Activated T-cell treated with anti-CD3 and anti-CD28 coated beads, Interleukin-2, amount 50 U/mL, for 48 hours (primary cell): ENCODE data around the gene EIF4ENIF1.
"Not testable (repeated sequence)": the region's sequence is repeated elsewhere in the genome, so short reads cannot be mapped to it uniquely, and the experiment has no call there.

Experiments used
- DNase-seq, 2 experiments: peaks; one replicate each; pipeline ENCODE4 v3.0.0-alpha.2; 2020

Gene EIF4ENIF1

DNA sequence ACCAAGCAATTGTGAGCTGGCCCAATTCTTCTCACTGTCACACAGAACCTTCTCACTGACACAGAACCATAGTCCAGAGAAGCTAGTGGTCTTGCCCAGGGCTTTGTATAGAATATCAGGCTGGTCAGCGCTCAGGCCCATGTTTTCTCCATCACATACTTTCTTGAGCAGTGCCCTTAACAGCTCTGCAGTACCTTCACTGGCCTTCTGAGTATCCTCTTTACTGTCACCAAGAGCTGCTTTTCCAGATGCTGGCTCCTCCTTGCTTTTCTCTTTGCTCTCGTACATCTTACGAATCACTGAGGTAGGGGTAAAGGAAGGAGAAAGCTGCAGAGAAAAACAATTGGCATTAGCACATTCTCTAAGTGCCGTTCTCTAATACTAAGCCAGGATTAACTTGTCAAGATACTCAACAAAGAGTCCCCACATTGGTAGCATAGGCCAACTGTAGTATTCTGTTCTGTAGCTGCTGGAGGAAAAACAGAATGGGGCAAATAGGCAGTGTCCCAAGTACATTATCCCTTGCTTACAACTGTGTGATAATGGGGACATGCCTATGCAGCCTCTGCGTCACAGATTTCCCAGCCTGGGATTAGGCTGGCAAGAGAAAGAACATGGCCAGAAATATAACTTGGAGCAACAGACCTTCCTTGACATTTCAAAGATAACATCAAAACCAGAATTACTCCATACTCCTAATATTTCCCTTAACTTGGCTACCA lies 46.7 kb downstream of the EIF4ENIF1 start:
- no peak for DNase-seq

DNA sequence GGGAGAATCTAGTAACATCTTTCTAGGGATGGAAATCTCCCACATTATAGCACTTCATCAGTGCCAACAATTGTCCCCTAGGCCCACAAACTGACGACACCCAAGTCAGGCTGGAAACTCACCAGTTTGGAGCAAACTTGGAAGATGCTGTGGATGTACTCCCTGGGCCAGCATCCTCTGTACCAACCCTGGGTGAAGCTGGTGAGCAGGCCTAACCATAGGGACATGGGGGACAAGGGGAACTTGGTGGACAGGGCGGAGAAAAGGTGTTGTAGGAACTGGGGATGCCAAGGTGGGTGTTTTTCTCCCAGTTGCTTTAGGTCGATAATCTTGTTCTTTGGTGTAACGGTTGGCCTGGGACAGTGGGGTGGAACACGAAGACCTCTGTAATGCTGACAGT lies 48.0 kb downstream of the EIF4ENIF1 start:
- DNase-seq, result no peak

- no peak for DNase-seq
These were observed 49.0 kb downstream of the EIF4ENIF1 start for GRCh38 chr22:31440681-31441080.

GRCh38 chr22:31439808-31440207 lies 49.8 kb downstream of the EIF4ENIF1 start:
- no peak for DNase-seq

DNA sequence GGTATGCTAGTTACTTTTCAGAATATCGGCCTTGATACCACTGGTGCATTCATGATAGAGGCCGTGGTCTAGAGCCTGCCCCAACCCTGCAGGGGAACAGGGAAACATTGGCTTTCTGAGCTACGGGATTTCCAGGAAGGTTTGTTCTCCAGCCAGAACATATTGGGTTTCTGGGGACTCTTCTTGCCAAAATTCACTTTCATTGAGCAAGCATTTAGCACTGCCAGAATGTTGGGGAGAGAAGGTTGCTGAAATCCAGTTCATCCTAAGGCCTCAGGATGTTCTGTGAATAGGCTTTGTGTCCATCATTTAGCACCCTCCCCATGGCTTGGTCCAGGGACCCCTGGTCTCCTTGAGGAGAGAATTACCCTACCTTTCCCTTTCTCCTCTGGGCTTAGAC lies 53.5 kb downstream of the EIF4ENIF1 start:
- no peak for DNase-seq

GRCh38 chr22:31431950-31432349 lies 57.7 kb downstream of the EIF4ENIF1 start:
- no peak for DNase-seq

GRCh38 chr22:31425331-31426050 lies 64.2 kb downstream of the EIF4ENIF1 start:
- no peak for DNase-seq

GRCh38 chr22:31402350-31402749 lies 87.3 kb downstream of the EIF4ENIF1 start:
- not testable (repeated sequence) for DNase-seq

GRCh38 chr22:31400023-31400397 lies 89.6 kb downstream of the EIF4ENIF1 start:
- DNase-seq, result no peak

DNA sequence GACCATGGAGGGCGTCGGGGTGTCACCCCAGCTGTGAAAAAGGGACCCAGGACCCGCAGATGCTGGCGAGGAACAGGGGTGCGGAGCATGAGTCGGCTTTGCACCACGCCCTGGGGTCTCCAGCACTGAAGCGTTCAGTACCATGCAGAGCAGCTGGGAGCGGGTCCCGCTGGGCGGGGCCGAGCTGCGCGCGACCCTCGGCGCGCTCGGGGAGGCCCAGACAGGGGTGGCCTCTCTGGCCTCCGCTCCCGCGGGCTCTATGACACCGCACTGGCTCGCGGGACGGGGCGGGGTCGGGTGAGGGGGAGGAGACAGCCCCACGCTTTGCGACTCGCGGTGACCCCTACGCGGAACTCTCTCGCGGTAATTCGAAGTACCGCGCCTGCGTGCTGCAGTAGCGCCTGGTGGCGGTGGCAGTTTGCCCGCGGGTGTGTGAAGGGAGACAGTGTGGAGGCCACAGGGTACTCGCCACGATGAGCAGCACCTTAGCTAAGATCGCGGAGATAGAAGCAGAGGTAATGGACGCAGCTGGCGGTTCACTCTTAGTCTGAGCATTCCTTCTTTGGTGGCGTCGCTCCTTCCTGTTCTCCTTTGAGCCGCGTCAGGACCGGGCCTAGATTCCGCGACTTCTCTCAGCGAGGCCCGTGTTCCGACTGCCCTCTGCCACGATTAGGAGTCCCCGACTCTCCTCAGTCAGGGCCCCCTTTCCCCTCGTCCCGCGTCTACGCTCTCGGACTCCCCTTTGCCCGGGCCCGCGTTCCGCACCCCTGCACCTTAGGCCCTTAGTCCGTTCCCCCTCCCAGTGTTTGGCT lies 90.2 kb downstream of the EIF4ENIF1 start, which contains the start of gene DRG1:
DRG1 (plus strand) TSS at position 394 of the 812 bp plus-strand sequence; CDS start at position 474, 80 bp downstream.
- peak; percentile 98 for DNase-seq

DNA sequence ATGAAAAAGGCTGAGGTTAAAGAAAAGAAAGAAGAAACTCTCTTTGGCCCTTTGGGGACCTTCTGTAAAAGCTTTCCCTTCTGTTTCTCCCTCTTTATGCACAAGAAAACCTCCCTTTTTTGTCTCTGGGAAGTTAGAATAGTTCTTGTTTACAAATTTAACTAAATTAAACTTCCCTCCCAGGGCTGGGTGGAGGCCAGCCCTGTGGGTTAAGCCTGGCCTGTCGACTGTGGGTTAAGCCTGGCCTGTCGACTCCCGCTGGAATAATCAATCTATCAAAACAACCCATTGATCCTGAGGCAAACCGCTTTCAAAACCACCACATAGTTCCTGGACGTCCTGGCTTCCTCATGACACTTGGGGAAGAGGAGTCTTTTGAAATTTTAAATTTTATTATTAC lies 91.4 kb downstream of the EIF4ENIF1 start:
- DNase-seq, result no peak

GRCh38 chr22:31394326-31394725 lies 95.3 kb downstream of the EIF4ENIF1 start:
- DNase-seq, result no peak

DNA sequence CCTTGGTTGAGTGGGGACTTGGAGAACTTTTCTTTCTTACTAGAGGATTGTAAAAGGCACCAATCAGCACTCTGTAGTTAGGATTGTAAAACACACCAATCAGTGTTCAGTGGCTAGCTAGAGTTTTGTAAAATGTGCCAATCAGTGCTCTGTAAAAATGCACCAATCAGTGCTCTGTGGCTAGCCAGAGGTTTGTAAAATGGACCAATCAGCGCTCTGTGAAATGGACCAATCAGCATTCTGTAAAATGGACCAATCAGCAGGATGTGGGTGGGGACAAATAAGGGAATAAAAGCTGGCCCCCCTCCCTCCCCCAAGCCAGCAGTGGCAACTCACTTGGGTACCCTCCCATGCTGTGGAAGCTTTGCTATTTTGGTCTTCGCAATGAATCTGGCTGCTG lies 95.7 kb downstream of the EIF4ENIF1 start:
- no peak for DNase-seq
